Esophagus muscularis mucosa (tissue), 3 donors: ENCODE results near the gene TNFSF4.
"Not testable (repeated sequence)": the region's sequence is repeated elsewhere in the genome, so short reads cannot be mapped to it uniquely, and the experiment has no call there.

Experiments used
- POLR2AphosphoS5 ChIP-seq, 2 donors: sonication (generic); formaldehyde crosslinking; IDR thresholded peaks; one replicate each; pipeline ENCODE4 v1.6.1; 2017; ENCODE audit warnings: antibody characterized with exemption in 2 of 2
- TF ChIP-seq, protein P1 (sequence below), 3 experiments: fragments of 200-600 bp in 2 of 3; fragments of 450-650 bp in 1 of 3; sonication (generic) in 2 of 3; IDR thresholded peaks; one replicate each; pipeline ENCODE4 v1.5.1; 2017 to 2019; ENCODE audit warnings: antibody characterized with exemption in 3 of 3, mild to moderate bottlenecking in 2 of 3, moderate library complexity in 1 of 3

DNA sequence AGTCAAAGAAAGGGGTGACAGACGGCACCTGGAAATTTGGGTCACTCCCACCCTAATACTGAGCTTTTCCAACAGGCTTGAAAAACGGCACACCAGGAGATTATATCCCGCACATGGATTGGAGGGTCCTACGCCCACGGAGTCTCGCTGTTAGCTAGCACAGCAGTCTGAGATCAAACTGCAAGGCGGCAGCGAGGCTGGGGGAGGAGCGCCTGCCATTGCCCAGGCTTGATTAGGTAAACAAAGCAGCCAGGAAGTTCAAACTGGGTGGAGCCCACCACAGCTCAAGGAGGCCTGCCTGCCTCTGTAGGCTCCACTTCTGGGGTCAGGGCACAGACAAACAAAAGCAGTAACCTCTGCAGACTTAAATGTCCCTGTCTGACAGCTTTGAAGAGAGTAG, 53.2 kb downstream of the TNFSF4 start:
- TF ChIP-seq, protein P1, sequence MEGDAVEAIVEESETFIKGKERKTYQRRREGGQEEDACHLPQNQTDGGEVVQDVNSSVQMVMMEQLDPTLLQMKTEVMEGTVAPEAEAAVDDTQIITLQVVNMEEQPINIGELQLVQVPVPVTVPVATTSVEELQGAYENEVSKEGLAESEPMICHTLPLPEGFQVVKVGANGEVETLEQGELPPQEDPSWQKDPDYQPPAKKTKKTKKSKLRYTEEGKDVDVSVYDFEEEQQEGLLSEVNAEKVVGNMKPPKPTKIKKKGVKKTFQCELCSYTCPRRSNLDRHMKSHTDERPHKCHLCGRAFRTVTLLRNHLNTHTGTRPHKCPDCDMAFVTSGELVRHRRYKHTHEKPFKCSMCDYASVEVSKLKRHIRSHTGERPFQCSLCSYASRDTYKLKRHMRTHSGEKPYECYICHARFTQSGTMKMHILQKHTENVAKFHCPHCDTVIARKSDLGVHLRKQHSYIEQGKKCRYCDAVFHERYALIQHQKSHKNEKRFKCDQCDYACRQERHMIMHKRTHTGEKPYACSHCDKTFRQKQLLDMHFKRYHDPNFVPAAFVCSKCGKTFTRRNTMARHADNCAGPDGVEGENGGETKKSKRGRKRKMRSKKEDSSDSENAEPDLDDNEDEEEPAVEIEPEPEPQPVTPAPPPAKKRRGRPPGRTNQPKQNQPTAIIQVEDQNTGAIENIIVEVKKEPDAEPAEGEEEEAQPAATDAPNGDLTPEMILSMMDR (IDR thresholded peaks at IDR 0.05), result not testable (repeated sequence)
- not testable (repeated sequence) for TF ChIP-seq POLR2AphosphoS5 (IDR thresholded peaks at IDR 0.05)
